PC-3 (cell line): ENCODE results near the gene GRIA4. TPM values are rescaled to one million over a fixed set of nuclear protein-coding genes. Genes with fewer than 3 reads are reported as not detected.

Experiments used
- ATAC-seq: fragments of 200-7000 bp; cut with Tn5 transposase; 2 replicates; pipeline ENCODE4 v1.9.1; 2020; ENCODE audit warnings: mild to moderate bottlenecking, moderate library complexity
- BruUV-seq: library from RNA; stranded (reverse); fragments of 400-500 nt; replicated peaks from 2 replicates; lab custom pipeline; 2021; lab: Mats Ljungman, UMichigan
- CTCF ChIA-PET: fragments of 300-600 bp; sonication (Branson Sonifier 250); formaldehyde crosslinking; loops from one replicate; lab custom pipeline; 2022; ENCODE audit warnings: antibody characterized with exemption; lab: Charles Lee
- POLR2A ChIA-PET: fragments of 300-600 bp; sonication (Branson Sonifier 250); formaldehyde crosslinking; loops from one replicate; lab custom pipeline; 2022; ENCODE audit warnings: antibody characterized with exemption; ENCODE audit not compliant: unreplicated experiment; lab: Charles Lee
- DNase-seq: peaks from one replicate; pipeline ENCODE4 v3.0.0-alpha.2; 2015
- H2AFZ ChIP-seq: fragments of 300-600 bp; sonication (generic); 2 replicates; pipeline ENCODE4 v1.6.0; 2016; ENCODE audit warnings: antibody characterized with exemption, low read length
- H3F3A ChIP-seq: fragments of 300-600 bp; sonication (generic); one replicate; pipeline ENCODE4 v1.6.0; 2017; ENCODE audit warnings: antibody characterized with exemption, low read length, control low read depth, mild to moderate bottlenecking; ENCODE audit not compliant: unreplicated experiment
- H3K27ac ChIP-seq: fragments of 300-600 bp; sonication (generic); 2 replicates; pipeline ENCODE4 v1.5.1; 2016; ENCODE audit warnings: mild to moderate bottlenecking, low read length
- H3K27me3 ChIP-seq: fragments of 300-600 bp; sonication (generic); 2 replicates; pipeline ENCODE4 v1.6.1; 2016; ENCODE audit warnings: low read length, mixed read lengths
- H3K36me3 ChIP-seq: fragments of 300-600 bp; sonication (generic); 2 replicates; pipeline ENCODE4 v1.6.1; 2016; ENCODE audit warnings: low read depth, mixed run types, low read length, mixed read lengths
- H3K4me1 ChIP-seq: fragments of 300-600 bp; sonication (generic); 2 replicates; pipeline ENCODE4 v1.5.1; 2016; ENCODE audit warnings: low read length; ENCODE audit not compliant: insufficient read depth
- H3K4me2 ChIP-seq: fragments of 300-600 bp; sonication (generic); 2 replicates; pipeline ENCODE4 v1.6.0; 2016; ENCODE audit warnings: low read length
- H3K4me3 ChIP-seq: fragments of 300-600 bp; sonication (generic); 2 replicates; pipeline ENCODE4 v1.5.1; 2016; ENCODE audit warnings: mild to moderate bottlenecking, low read length, mixed read lengths
- H3K79me2 ChIP-seq: fragments of 300-600 bp; sonication (generic); 2 replicates; pipeline ENCODE4 v1.6.1; 2017; ENCODE audit warnings: low read length, mixed read lengths
- H3K9ac ChIP-seq: fragments of 300-600 bp; sonication (generic); 2 replicates; pipeline ENCODE4 v1.6.0; 2016; ENCODE audit warnings: mild to moderate bottlenecking, low read length
- H3K9me2 ChIP-seq: fragments of 300-600 bp; sonication (generic); replicated peaks from 2 replicates; pipeline ENCODE4 v1.6.1; 2016; ENCODE audit warnings: mixed run types, low read length, mixed read lengths
- H3K9me3 ChIP-seq: fragments of 300-600 bp; sonication (generic); 2 replicates; pipeline ENCODE4 v1.6.1; 2016; ENCODE audit warnings: low read length, mixed read lengths
- H4K20me1 ChIP-seq: fragments of 300-600 bp; sonication (generic); 2 replicates; pipeline ENCODE4 v1.6.1; 2016; ENCODE audit warnings: low read length, mixed read lengths
- EZH2 ChIP-seq: fragments of 300-600 bp; sonication (generic); IDR thresholded peaks from one replicate; pipeline ENCODE4 v1.6.1; 2017; ENCODE audit warnings: antibody characterized with exemption, mild to moderate bottlenecking, low read length; ENCODE audit not compliant: unreplicated experiment
- EZH2phosphoT487 ChIP-seq: fragments of 300-600 bp; sonication (generic); IDR thresholded peaks from 2 replicates; pipeline ENCODE4 v1.6.1; 2018; ENCODE audit warnings: mild to moderate bottlenecking, antibody characterized with exemption, low read length, borderline replicate concordance
- intact Hi-C: fragments of 100-400 bp; cut with micrococcal nuclease; formaldehyde crosslinking; loops from 2 replicates; pipeline ENCODE4 v1.9.0; 2023
- total RNA-seq: library from RNA; depleted of rRNA; stranded (reverse); fragments of >200 nt; gene quantifications from 2 replicates; pipeline ENCODE4 v1.2.3, GENCODE V29; 2014
- TF ChIP-seq, protein P1 (sequence below): fragments of 300-600 bp; sonication (generic); conservative IDR thresholded peaks from 2 replicates; pipeline ENCODE4 v1.5.1; 2017; ENCODE audit warnings: antibody characterized with exemption, low read depth, mild to moderate bottlenecking, low read length

The GRIA4 gene
- total RNA-seq, 1 experiment from 2014 or later = not detected

DNA sequence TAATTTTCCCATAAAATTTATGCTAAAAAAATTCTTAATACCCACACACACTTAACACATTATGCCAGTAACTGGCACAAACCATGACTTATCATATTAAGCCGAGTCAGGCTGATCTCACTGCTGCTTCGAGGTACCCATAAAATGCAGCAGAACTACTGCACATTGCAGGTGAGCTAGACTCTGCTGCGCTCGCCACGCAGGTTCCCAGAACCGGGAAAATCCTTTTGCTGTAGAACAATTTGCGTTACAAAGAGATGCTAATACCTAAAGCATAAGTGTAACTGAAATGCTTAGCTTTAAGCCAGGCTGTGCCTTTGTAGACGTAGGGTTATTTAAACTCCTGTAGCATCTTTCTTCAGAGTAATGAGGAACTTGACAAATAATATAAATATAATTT, 211.9 kb downstream of the GRIA4 start:
- no peaks in the 10 kb centered on the region for H3K9me2 ChIP-seq
- no peak overlapping the region for H3K27ac ChIP-seq
- H4K20me1 ChIP-seq = no peaks in the 10 kb centered on the region
- ChIA-PET CTCF (no interaction called here), POLR2A (no interaction called here)
- TF ChIP-seq EZH2 (no peak), EZH2phosphoT487 (no peak)
- TF ChIP-seq, protein P1, sequence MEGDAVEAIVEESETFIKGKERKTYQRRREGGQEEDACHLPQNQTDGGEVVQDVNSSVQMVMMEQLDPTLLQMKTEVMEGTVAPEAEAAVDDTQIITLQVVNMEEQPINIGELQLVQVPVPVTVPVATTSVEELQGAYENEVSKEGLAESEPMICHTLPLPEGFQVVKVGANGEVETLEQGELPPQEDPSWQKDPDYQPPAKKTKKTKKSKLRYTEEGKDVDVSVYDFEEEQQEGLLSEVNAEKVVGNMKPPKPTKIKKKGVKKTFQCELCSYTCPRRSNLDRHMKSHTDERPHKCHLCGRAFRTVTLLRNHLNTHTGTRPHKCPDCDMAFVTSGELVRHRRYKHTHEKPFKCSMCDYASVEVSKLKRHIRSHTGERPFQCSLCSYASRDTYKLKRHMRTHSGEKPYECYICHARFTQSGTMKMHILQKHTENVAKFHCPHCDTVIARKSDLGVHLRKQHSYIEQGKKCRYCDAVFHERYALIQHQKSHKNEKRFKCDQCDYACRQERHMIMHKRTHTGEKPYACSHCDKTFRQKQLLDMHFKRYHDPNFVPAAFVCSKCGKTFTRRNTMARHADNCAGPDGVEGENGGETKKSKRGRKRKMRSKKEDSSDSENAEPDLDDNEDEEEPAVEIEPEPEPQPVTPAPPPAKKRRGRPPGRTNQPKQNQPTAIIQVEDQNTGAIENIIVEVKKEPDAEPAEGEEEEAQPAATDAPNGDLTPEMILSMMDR = no peak
- H3K9me3 ChIP-seq = no peaks in the 10 kb centered on the region
- BruUV-seq = no TSS peak
- no peaks in the 10 kb centered on the region for H3K27me3 ChIP-seq
- no peak overlapping the region for H3K9ac ChIP-seq
- H3K4me1 ChIP-seq = no peaks in the 10 kb centered on the region
- no peaks in the 10 kb centered on the region for H3K36me3 ChIP-seq
- H3K79me2 ChIP-seq = no peaks in the 10 kb centered on the region
- no peak for ATAC-seq
- H2AFZ ChIP-seq = no peak overlapping the region
- intact Hi-C loops = no loop called here
- H3K4me2 ChIP-seq = no peak overlapping the region
- no peaks in the 10 kb centered on the region for H3F3A ChIP-seq
- H3K4me3 ChIP-seq = no peak overlapping the region
- DNase-seq = no peak

DNA sequence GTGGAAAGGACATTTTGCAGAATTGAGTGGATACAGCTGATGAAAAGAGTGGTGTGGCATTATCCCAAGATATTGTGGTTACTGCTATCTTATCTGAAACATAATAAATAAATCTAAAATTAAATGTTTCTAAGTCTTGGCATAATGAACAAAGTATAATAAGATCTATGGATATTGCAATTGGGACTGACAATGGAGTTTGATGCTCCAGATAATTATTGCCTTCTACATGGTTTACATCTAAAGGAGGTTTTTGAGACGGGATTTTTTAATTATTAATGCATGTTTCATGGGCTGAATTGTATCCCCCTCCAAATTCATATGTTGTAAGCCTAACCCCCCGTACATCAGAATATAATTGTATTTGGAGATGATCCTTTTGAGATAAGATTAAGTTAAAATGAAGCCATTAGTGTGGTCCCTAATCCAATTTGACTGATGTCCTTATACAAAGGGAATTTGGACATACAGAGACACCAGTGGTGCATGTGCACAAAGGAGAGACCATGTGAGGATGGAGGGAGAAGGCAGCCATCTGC, 213.7 kb downstream of the GRIA4 start:
- no peaks in the 10 kb centered on the region for H3K36me3 ChIP-seq
- ChIA-PET CTCF (no interaction called here), POLR2A (no interaction called here)
- no peak overlapping the region for H3K4me3 ChIP-seq
- ATAC-seq (no peak), DNase-seq (no peak)
- H3K79me2 ChIP-seq = no peaks in the 10 kb centered on the region
- BruUV-seq = no TSS peak
- H3K9ac ChIP-seq = no peak overlapping the region
- H4K20me1 ChIP-seq = no peaks in the 10 kb centered on the region
- H3K9me2 ChIP-seq = no peaks in the 10 kb centered on the region
- no peaks in the 10 kb centered on the region for H3K4me1 ChIP-seq
- H3F3A ChIP-seq = no peaks in the 10 kb centered on the region
- TF ChIP-seq EZH2phosphoT487 = no peak
- TF ChIP-seq, protein P1 = no peak
- H3K9me3 ChIP-seq = no peaks in the 10 kb centered on the region
- no peak overlapping the region for H3K27ac ChIP-seq
- intact Hi-C loops = no loop called here
- no peaks in the 10 kb centered on the region for H3K27me3 ChIP-seq
- no peak overlapping the region for H3K4me2 ChIP-seq
- H2AFZ ChIP-seq = no peak overlapping the region

DNA sequence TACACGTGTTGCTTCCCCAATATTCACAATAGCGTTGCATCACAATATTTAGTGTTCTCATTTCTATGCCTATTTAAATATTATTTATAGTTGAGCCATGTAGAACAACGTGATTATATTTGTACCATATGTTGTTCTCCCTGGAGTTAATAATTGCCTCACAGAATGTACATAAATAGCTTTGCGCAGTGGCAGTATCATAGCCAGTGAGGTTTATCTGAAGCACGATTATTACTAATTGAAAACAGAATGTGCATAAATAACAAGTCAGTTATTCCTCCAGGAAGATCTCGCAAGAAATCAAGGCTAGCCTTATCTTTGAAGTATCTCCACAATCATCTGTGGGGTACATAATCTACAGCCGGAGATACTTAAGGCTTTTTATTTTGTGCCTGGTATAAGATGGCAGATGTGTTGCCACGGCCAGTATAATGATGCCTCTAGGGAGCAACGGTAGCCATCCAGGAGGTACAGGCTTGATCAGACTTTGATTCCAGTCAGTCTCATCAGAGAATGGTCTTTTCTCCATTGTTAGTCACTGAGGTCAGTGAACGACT, 214.7 kb downstream of the GRIA4 start:
- Histone ChIP-seq H3K9me3 (no peaks in the 10 kb centered on the region), H3K4me1 (no peaks in the 10 kb centered on the region), H3K4me2 (no peak overlapping the region), H3K36me3 (no peaks in the 10 kb centered on the region), H3K9ac (no peak overlapping the region), H2AFZ (no peak overlapping the region), H3K4me3 (no peak overlapping the region), H3K79me2 (no peaks in the 10 kb centered on the region), H3K27me3 (no peaks in the 10 kb centered on the region), H3F3A (no peaks in the 10 kb centered on the region), H3K9me2 (no peaks in the 10 kb centered on the region), H4K20me1 (no peaks in the 10 kb centered on the region), H3K27ac (no peak overlapping the region)
- no TSS peak for BruUV-seq
- intact Hi-C loops = no loop called here
- ChIA-PET CTCF (no interaction called here), POLR2A (no interaction called here)
- ATAC-seq (no peak), DNase-seq (no peak)
- TF ChIP-seq EZH2phosphoT487 = no peak
- no peak for TF ChIP-seq EZH2
- TF ChIP-seq, protein P1 = no peak
